NT2/D1 (cell line): ENCODE results near the gene SBSN.

Experiments
- SUZ12 ChIP-seq: IDR thresholded peaks from 2 replicates; pipeline ENCODE4 v1.6.1; 2011; ENCODE audit not compliant: insufficient read length, insufficient read depth; ENCODE audit errors: extremely low read depth
- ZNF274 ChIP-seq: IDR thresholded peaks from 2 replicates; pipeline ENCODE4 v1.6.1; 2011; ENCODE audit warnings: mild to moderate bottlenecking, low read depth, low read length

GRCh38 chr19:35483089-35483488, 45.0 kb downstream of the SBSN start:
- TF ChIP-seq SUZ12 (no peak), ZNF274 (no peak)
